Gastroesophageal sphincter (tissue), 3 donors: Measurements from ENCODE around the gene ADIPOR2.

Source experiments
- CTCF ChIP-seq, 4 experiments: fragments of 200-600 bp in 2 of 4; fragments of 450-650 bp in 2 of 4; sonication (generic) in 1 of 4; IDR thresholded peaks; one replicate each; pipeline ENCODE4 v1.5.1; 2017 to 2019; ENCODE audit warnings: antibody characterized with exemption in 4 of 4, mild to moderate bottlenecking in 2 of 4, moderate library complexity in 2 of 4
- EP300 ChIP-seq: sonication (generic); formaldehyde crosslinking; IDR thresholded peaks from one replicate; pipeline ENCODE4 v1.6.1; 2017; ENCODE audit warnings: antibody characterized with exemption, mild to moderate bottlenecking

- TF ChIP-seq CTCF (IDR thresholded peaks at IDR 0.05) = no peak
- no peak for TF ChIP-seq EP300
Measured at GRCh38 chr12:1799051-1799881, 108.4 kb downstream of the ADIPOR2 start.
